K562 (cell line): ENCODE results near the gene ABHD16A. TPM values are rescaled to one million over a fixed set of nuclear protein-coding genes. Genes with fewer than 3 reads are reported as not detected.

ENCODE experiments used
- AFF4 ChIP-seq: sonication (generic); formaldehyde crosslinking; IDR thresholded peaks from 2 replicates; pipeline ENCODE4 v1.8.0; 2023; ENCODE audit warnings: mild to moderate bottlenecking, missing genetic modification reagents
- CTCF ChIP-seq, 3 experiments: IDR thresholded peaks in 2 of 3; conservative IDR thresholded peaks in 1 of 3; 2 replicates each; pipeline ENCODE4 v1.5.1; 2011 to 2012; ENCODE audit warnings: low read length in 3 of 3, mild to moderate bottlenecking in 3 of 3, control low read depth in 2 of 3, improper control_type of control experiment in 1 of 3, inconsistent platforms in 1 of 3, low read depth in 1 of 3, mixed read lengths in 1 of 3, moderate library complexity in 1 of 3; ENCODE audit not compliant: insufficient read depth in 2 of 3
- GATAD2B ChIP-seq: fragments of 450-650 bp; IDR thresholded peaks from 2 replicates; pipeline ENCODE4 v1.6.1; 2017; ENCODE audit warnings: mild to moderate bottlenecking, borderline replicate concordance
- GMEB1 ChIP-seq: fragments of 250-450 bp; sonication (Bioruptor Pico); IDR thresholded peaks from 2 replicates; pipeline ENCODE4 v1.4.0; 2020; ENCODE audit warnings: mild to moderate bottlenecking
- HDAC8 ChIP-seq: fragments of 450-650 bp; IDR thresholded peaks from 2 replicates; pipeline ENCODE4 v1.6.1; 2016; ENCODE audit warnings: mild to moderate bottlenecking, missing genetic modification characterization, moderate library complexity, missing compliant biosample characterization
- HOXB6 ChIP-seq: fragments of 250-450 bp; sonication (Bioruptor Pico); IDR thresholded peaks from 2 replicates; pipeline ENCODE4 v1.5.1; 2022; ENCODE audit warnings: mild to moderate bottlenecking, borderline replicate concordance
- KAT8 ChIP-seq: fragments of 450-650 bp; IDR thresholded peaks from 2 replicates; pipeline ENCODE4 v1.6.1; 2016; ENCODE audit warnings: low read depth, mild to moderate bottlenecking
- MBD2 ChIP-seq: sonication (generic); IDR thresholded peaks from 2 replicates; pipeline ENCODE4 v1.6.1; 2016; ENCODE audit warnings: low read depth, borderline replicate concordance
- MTF1 ChIP-seq: fragments of 250-450 bp; sonication (Bioruptor Pico); IDR thresholded peaks from 2 replicates; pipeline ENCODE4 v1.9.0; 2021; ENCODE audit warnings: moderate library complexity, mild to moderate bottlenecking, inconsistent platforms, borderline replicate concordance
- PHF20 ChIP-seq: fragments of 450-650 bp; IDR thresholded peaks from 2 replicates; pipeline ENCODE4 v1.6.1; 2018; ENCODE audit not compliant: partially characterized antibody
- RBFOX2 ChIP-seq: fragments of 200-400 bp; formaldehyde crosslinking; IDR thresholded peaks from 2 replicates; pipeline ENCODE4 v1.6.1; 2017; ENCODE audit warnings: low read depth, mild to moderate bottlenecking, low read length, moderate library complexity
- SIN3B ChIP-seq: fragments of 450-650 bp; IDR thresholded peaks from 2 replicates; pipeline ENCODE4 v1.6.1; 2017; ENCODE audit warnings: low read depth, mild to moderate bottlenecking, moderate library complexity
- U2AF2 ChIP-seq: fragments of 200-400 bp; formaldehyde crosslinking; optimal IDR thresholded peaks from 2 replicates; pipeline ENCODE3; 2017; ENCODE audit warnings: low read depth, mild to moderate bottlenecking, low read length
- ZBTB1 ChIP-seq: sonication (generic); formaldehyde crosslinking; IDR thresholded peaks from 2 replicates; pipeline ENCODE4 v1.8.1; 2023; ENCODE audit warnings: missing genetic modification reagents, low read depth, mild to moderate bottlenecking, borderline replicate concordance
- ZBTB11 ChIP-seq, 3 experiments: fragments of 200-800 bp in 1 of 3; fragments of 250-450 bp in 1 of 3; fragments of 450-650 bp in 1 of 3; sonication (Bioruptor Pico) in 1 of 3; sonication (Bioruptor generic) in 1 of 3; formaldehyde crosslinking in 1 of 3; IDR thresholded peaks; 2 replicates each; pipeline versions ENCODE4 v1.6.1 to v1.8.0; 2016 to 2022; ENCODE audit warnings: mild to moderate bottlenecking in 2 of 3, missing genetic modification characterization in 2 of 3, missing compliant biosample characterization in 1 of 3, moderate library complexity in 1 of 3
- ZC3H8 ChIP-seq: fragments of 450-650 bp; IDR thresholded peaks from 2 replicates; pipeline ENCODE4 v1.6.1; 2017
- ZNF239 ChIP-seq: fragments of 250-450 bp; sonication (Bioruptor Pico); IDR thresholded peaks from 2 replicates; pipeline ENCODE4 v1.4.0; 2020; ENCODE audit warnings: mild to moderate bottlenecking
- polyA plus RNA-seq, 8 experiments: library from polyadenylated mRNA; depleted of rRNA in 4 of 8; stranded (reverse) in 5 of 8; unstranded in 3 of 8; fragments of >200 nt; fragmentation: Nextera tagmentation in 2 of 8; fragmentation: Illumina TruSeq in 1 of 8; extraction: Ambion mirVana in 2 of 8; extraction: Trizol in 1 of 8; gene quantifications; 2 replicates each; pipeline versions ENCODE4 v1.2.1 to v1.2.3, GENCODE V29; 2011 to 2014; ENCODE audit warnings: inconsistent platforms in 1 of 8, missing spikeins in 1 of 8
- total RNA-seq, 7 experiments: library from RNA; depleted of rRNA in 6 of 7; stranded (reverse); fragments of >200 nt in 6 of 7; fragmentation: Illumina TruSeq in 2 of 7; extraction: Trizol in 2 of 7; gene quantifications; 2 replicates each; pipeline versions ENCODE4 v1.2.1 to v1.2.3, GENCODE V29; 2011 to 2021; ENCODE audit warnings: low replicate concordance in 1 of 7

ABHD16A gene
- total and polyA plus RNA-seq, 9 of the 15 experiments (the other 6 are each of a cell fraction or from before 2014, with no cell fraction given): 25.8 to 120 (median 81.6) TPM

- no peak for TF ChIP-seq GMEB1
- TF ChIP-seq HOXB6 (CRISPR knock-in tag): no peak
- TF ChIP-seq GATAD2B: no peak
- no peak for TF ChIP-seq HDAC8 (tag)
- no peak for TF ChIP-seq ZBTB1
- TF ChIP-seq RBFOX2: peak; percentile 91
- TF ChIP-seq SIN3B: no peak
- TF ChIP-seq ZNF239 (CRISPR knock-in tag): no peak
- TF ChIP-seq U2AF2: no peak
- 0 out of 2 replicates have a peak, but pooled peaks have one; percentile 34 for TF ChIP-seq MTF1 (CRISPR knock-in tag)
- TF ChIP-seq ZC3H8: no peak; the same call in 1 of the 2 replicates
- TF ChIP-seq PHF20: no peak
- TF ChIP-seq ZBTB11 (CRISPR knock-in tag; IDR thresholded peaks at IDR 0.05): peak in 1 of 3 experiments; percentile 14; a peak in 1 of 6 replicates
- no peak for TF ChIP-seq AFF4 (CRISPR knock-in tag)
- no peak for TF ChIP-seq MBD2
- TF ChIP-seq KAT8: no peak
- no peak; a peak in 1 of 6 replicates for TF ChIP-seq CTCF (IDR thresholded peaks at IDR 0.05 in 2 of 3, conservative IDR thresholded peaks at IDR 0.05 in 1 of 3; ENCODE audit: insufficient read depth in 2 of 3, low read depth in 1 of 3, low read length in 3 of 3)
Observed at GRCh38 chr6:31734821-31735406, 31.8 kb upstream of the ABHD16A start (continued).
